Stimulated activated CD8-positive, alpha-beta memory T cell treated with anti-CD3 and anti-CD28 coated beads, Interleukin-7, amount 100 ng/mL, for 1 hour (primary cell): Measurements from ENCODE around the gene SPP2.

ENCODE experiments used
- DNase-seq, 2 donors: peaks; one replicate each; pipeline ENCODE4 v3.0.0-alpha.2; 2020; ENCODE audit warnings: low read depth in 2 of 2

SPP2 gene

GRCh38 chr2:234038076-234038802, 12.3 kb upstream of the SPP2 start:
- no peak for DNase-seq

GRCh38 chr2:234044157-234044556, 6.3 kb upstream of the SPP2 start:
- no peak for DNase-seq

- DNase-seq, result no peak
These were observed 4.0 kb upstream of the SPP2 start for GRCh38 chr2:234046521-234046920.

- no peak for DNase-seq
These were observed 3.1 kb upstream of the SPP2 start for GRCh38 chr2:234047361-234047760.

- DNase-seq, result no peak
These were observed 2.5 kb upstream of the SPP2 start for GRCh38 chr2:234048049-234048448.

GRCh38 chr2:234051374-234052070, 1.0 kb downstream of the SPP2 start:
- no peak for DNase-seq

- no peak for DNase-seq
These were observed 8.4 kb downstream of the SPP2 start for GRCh38 chr2:234058881-234059280.

GRCh38 chr2:234060236-234060635, 9.7 kb downstream of the SPP2 start:
- no peak for DNase-seq

GRCh38 chr2:234061624-234062257, 11.2 kb downstream of the SPP2 start:
- DNase-seq, result no peak

GRCh38 chr2:234066587-234066986, 16.1 kb downstream of the SPP2 start:
- DNase-seq, result no peak

GRCh38 chr2:234071664-234072063, 21.2 kb downstream of the SPP2 start:
- no peak for DNase-seq

GRCh38 chr2:234072454-234072853, 22.0 kb downstream of the SPP2 start:
- no peak for DNase-seq

- no peak for DNase-seq
These were observed 24.4 kb downstream of the SPP2 start for GRCh38 chr2:234074751-234075517.

- no peak for DNase-seq
These were observed 25.0 kb downstream of the SPP2 start for GRCh38 chr2:234075518-234075915.

- DNase-seq, result no peak
These were observed 25.4 kb downstream of the SPP2 start for GRCh38 chr2:234075947-234076346.

GRCh38 chr2:234076451-234076850, 25.9 kb downstream of the SPP2 start:
- DNase-seq, result no peak

GRCh38 chr2:234078129-234078528, 27.6 kb downstream of the SPP2 start:
- DNase-seq, result no peak

- no peak for DNase-seq
These were observed 31.7 kb downstream of the SPP2 start for GRCh38 chr2:234081970-234082822.

GRCh38 chr2:234083572-234084348, 33.3 kb downstream of the SPP2 start:
- DNase-seq, result no peak

- no peak for DNase-seq
These were observed 41.0 kb downstream of the SPP2 start for GRCh38 chr2:234091432-234091879.
